ENCODE data around the gene CD96.

DNA sequence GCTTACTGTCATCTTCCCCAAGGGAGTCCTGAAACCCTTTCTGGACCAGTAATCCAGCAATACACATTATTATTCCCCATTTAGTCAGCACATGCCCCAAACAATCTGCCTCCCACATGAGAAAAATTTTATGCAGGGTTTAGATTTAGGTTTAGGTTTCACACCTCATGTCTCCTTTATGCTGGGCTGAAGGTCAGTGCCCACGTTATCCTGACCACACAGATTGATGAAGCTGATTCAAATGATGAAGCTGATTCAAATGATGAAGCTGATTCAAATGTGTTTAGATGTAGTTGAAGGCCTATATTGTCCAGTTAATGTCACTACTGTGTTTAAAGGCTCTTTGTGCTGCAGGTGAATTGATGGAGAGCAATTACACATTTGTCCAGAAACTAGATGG, 71.3 kb downstream of the CD96 start:
- no peak for TF ChIP-seq CTCF (IDR thresholded peaks at IDR 0.05)
- no peak for TF ChIP-seq POLR2A (IDR thresholded peaks at IDR 0.05)
